HL-60/S4 (cell line): ENCODE results near the gene SMTNL2.
"Not testable (repeated sequence)": the region's sequence is repeated elsewhere in the genome, so short reads cannot be mapped to it uniquely, and the experiment has no call there.

Experiments
- in situ Hi-C: fragments of 300-500 bp; cut with MboI; formaldehyde crosslinking; loops from 2 replicates; pipeline ENCODE4 v1.14.3; 2022; ENCODE audit warnings: low sequenced_read_pairs

Gene SMTNL2

DNA sequence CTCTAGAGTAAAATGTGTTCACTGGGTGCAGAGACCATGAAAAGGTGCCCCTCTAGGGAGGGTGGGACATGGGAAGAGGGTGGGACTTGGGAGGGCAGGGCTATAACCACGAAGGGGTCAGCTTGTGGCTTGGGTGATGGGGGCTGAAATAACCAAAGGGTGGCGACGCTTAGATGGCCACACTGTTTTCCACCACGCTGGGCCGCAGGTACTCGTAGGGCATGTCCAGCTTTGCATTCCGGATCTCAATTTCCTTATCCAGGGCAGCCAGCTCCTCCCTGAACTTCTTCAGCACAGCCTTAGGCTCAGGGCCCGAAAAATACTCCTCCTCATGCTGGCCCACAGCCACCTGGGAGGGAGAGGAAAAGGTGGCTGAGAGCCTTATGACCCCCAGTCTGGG lies 47.1 kb downstream of the SMTNL2 start:
- in situ Hi-C loops, result no loop called here

DNA sequence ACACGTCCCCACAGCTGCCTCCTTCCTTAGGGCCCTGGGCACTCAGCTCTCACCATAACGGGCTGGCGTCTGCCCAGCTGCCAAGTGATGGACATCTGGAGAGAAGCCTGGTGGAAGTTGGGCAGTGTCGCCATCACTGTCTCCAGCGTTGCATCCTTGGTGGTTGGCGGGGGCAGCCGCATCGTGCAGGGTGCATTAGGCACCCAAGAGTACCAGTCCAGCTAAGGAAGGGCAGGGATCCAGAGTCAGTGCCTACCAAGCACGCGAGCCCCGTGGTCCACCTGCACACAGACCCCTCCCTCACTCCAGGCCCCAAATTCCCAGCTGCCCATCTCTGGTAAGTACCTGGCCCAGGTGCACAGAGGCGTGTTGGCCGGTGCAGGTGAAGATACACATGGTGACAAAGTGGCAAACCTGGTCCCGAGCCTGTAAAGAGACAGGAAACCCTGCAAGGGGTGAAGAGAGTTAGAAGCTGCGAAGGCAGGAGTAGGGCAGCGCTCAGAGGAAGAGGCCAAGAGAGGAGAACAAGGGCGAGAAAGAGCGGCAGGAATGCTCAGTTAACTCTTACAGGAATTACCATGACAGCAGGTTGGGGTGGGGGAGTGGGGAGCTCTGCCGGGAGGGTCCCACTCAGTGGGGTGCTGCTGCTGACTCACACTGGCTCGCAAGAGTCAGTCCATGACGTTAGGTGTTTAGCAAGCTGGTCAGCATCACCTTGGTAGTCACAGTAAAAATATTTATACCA lies 47.7 kb downstream of the SMTNL2 start:
- in situ Hi-C loops, result no loop called here

GRCh38 chr17:4632581-4632920 lies 48.2 kb downstream of the SMTNL2 start:
- in situ Hi-C loops, result no loop called here

DNA sequence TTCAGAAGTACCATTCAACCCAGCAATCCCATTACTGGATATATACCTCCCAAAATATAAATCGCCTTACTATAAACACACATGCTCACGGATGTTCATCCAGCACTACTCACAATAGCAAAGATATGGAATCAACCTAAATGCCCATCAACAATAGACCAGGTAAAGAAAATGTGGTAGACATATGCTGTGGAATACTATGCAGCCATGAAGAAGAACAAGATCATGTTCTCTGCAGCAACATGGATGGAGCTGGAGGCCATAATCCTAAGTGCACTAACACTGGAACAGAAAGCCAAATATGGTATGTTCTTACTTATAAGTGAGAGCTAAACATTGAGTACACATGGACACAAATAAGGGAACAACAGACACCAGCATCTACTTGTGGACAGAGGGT lies 49.3 kb downstream of the SMTNL2 start:
- in situ Hi-C loops, result no loop called here

DNA sequence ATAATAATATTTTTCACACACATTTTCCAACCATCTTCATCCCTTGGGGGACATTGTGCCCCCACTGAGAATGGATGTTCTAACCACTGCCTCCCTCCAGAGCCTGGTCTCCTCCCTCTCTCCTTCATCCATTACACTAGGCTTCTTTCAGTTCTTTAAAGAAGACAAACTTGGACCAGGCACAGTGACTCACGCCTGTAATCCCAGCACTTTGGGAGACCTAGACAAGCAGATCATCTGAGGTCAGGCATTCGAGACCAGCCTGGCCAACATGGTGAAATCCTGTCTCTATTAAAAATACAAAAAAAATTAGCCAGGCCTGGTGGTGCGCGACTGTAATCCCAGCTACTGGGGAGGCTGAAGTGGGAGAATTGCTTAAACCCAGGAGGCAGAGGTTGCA lies 50.6 kb downstream of the SMTNL2 start:
- in situ Hi-C loops, result no loop called here

DNA sequence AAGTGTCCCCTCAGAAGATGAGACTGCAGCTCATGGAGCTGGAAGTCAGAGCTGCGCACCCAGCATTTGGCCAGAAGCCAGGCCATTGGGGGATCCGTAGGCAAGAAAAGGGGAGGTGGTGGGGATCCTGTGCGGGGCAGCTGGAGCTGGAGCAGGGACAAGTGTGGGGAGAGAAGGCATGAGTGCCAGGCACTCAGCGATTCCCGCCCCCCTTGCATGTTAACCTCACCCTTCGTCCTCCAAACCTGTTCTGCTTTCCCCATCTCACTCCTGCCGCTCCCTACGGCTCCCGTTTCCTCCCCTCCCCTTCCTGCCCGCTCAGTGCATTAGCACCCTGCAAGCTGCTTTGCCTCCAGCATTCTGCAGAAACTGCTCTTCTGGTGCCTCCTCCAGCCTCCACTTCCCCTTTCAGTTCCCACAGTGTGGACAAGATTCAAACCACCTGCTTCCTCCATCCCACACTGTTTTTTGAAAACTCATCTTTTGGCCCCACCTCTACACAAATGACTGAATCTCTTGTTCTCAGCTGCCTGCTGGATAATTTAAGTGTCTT lies 51.6 kb downstream of the SMTNL2 start:
- in situ Hi-C loops, result no loop called here

GRCh38 chr17:4636474-4637100 lies 52.3 kb downstream of the SMTNL2 start:
- in situ Hi-C loops, result no loop called here

GRCh38 chr17:4638766-4639165 lies 54.4 kb downstream of the SMTNL2 start:
- in situ Hi-C loops, result not testable (repeated sequence)

DNA sequence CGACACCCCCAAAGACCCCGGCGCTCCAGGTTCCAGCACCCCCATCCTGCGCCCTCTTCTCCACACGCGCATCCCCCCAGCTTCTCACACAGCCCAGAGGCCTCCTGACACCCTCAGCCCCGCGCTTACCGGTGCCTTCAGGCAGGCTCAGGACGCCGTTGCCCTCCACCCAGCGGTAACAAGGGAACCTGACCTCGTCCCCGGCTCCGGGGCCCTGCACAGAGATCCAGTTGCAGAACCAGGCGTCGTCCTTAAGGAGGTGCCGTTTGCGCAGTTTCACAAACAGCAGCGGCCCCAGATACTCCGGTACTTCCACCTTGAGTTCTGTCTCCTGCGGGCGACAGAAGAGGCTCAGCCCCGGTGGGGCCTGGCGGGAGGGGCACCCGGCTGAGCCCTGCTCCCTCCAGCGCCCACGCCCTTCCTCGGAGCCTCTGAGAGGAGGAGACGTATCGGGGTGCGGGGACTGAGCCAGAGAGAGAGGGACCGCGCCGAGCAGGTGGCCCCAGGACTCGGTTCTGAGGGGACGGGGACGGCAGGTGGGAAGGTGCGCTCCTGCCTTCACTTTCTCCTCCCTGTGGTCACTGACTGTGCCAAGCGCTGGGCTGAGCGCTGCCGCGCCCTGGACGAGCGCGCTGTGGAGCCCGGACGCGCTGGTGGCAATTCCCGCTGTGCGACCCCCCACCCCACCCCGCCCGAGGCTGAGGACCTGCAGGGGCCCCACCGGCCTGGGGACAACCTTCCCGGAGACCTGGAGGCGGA lies 55.2 kb downstream of the SMTNL2 start:
- in situ Hi-C loops, result not testable (repeated sequence)

- in situ Hi-C loops, result not testable (repeated sequence)
Observed at GRCh38 chr17:4640569-4641188, 56.4 kb downstream of the SMTNL2 start.

GRCh38 chr17:4641297-4642195 lies 57.2 kb downstream of the SMTNL2 start, which contains the start of gene ALOX15:
Gene ALOX15, minus strand, starts transcription at chr17:4641678. Its CDS starts 27 bp downstream, at chr17:4641651.
- in situ Hi-C loops, result no loop called here

GRCh38 chr17:4642286-4642685 lies 58.0 kb downstream of the SMTNL2 start:
- in situ Hi-C loops, result no loop called here

- in situ Hi-C loops, result no loop called here
Observed at GRCh38 chr17:4643676-4644075, 59.3 kb downstream of the SMTNL2 start.

DNA sequence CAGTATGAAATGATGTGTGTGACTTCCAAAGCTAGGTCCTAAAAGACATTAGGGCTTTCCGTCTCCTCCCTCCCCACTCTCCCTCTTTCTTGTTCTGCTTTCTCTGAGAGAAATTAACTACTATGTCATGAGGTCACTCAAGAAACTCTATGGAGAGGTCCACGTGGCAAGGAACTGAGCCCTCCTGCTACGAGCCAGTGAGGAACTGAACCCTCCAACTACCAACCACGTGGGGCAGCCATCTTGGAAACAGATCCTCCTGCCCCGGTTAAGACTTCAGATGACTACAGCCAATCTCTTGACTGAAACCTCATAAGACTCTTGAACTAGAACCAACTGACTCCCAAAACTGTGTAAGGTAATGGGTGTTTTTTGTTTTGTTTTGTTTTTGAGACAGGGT lies 61.3 kb downstream of the SMTNL2 start:
- in situ Hi-C loops, result no loop called here

- in situ Hi-C loops, result no loop called here
Observed at GRCh38 chr17:4648741-4649140, 64.4 kb downstream of the SMTNL2 start.

DNA sequence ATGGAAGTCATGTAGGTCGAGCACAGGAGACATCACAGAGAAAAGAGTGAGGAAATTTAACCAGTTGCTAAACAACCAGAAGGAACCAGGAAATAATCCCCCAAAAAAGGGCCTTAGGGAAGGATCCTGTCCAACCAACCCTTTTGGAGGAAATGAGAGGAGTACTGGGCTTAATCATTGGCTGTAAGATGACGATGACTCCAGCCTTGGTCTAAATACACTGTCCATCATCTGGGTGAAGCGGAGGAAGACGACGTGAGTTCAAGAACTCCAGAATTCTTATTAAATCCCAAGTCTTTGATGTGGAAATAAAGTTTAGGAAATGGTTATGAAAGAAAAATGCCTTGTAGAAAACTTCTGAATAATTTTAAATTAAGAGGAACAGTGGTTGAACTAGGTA lies 68.7 kb downstream of the SMTNL2 start:
- in situ Hi-C loops, result no loop called here

DNA sequence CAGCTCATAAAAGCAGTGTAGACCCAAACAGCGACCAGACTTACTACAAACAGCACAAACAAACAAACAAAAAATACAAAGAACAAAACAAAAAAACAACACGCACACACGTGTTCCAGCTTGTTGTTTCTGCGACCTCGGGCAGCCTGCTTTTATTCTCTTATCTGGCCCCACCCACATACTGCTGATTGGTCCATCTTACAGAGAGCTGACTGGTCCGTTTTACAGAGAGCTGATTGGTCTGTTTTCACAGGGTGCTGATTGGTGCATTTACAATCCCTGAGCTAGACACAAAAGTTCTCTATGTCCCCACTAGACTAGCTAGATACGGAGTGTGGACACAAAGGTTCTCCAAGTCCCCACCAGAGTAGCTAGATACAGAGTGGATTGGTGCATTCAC lies 71.6 kb downstream of the SMTNL2 start:
- in situ Hi-C loops, result not testable (repeated sequence)

DNA sequence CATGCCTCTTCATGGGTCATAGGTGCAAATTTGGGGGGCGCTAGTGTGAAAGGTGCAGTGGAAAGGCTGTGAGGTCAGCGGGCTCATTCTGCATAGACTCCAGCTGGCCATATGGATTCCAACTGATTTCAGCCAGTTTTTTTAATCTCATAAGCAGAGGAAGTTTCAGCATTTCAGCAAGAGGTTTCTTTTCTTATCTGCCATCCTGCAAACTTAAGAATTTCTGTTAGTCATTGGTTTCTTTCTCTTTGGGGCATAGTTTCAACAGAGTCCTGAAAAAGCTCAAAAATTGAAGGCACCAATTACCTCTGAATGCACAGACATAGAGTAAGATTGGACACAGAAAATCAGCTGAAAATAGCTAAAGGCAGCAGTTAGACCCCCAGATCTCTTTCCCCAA lies 73.3 kb downstream of the SMTNL2 start:
- in situ Hi-C loops, result no loop called here
